K562 (cell line): ENCODE data around the gene ICAM2. TPM values are rescaled to one million over a fixed set of nuclear protein-coding genes. Genes with fewer than 3 reads are reported as not detected.

ENCODE experiments used
- BDP1 ChIP-seq: IDR thresholded peaks from 3 replicates; pipeline ENCODE4 v1.6.1; 2011; ENCODE audit not compliant: insufficient read length, insufficient read depth
- BRD4 ChIP-seq: fragments of 200-600 bp; sonication (generic); IDR thresholded peaks from 2 replicates; pipeline ENCODE4 v1.6.1; 2017; ENCODE audit warnings: inconsistent platforms
- ELF4 ChIP-seq: fragments of 450-650 bp; formaldehyde crosslinking; IDR thresholded peaks from 2 replicates; pipeline ENCODE4 v1.4.0; 2022; ENCODE audit warnings: missing genetic modification characterization
- GABPB2 ChIP-seq: fragments of 250-450 bp; sonication (Bioruptor Pico); conservative IDR thresholded peaks from 2 replicates; pipeline ENCODE4 v1.5.1; 2021; ENCODE audit warnings: mild to moderate bottlenecking
- HDAC3 ChIP-seq: fragments of 450-650 bp; IDR thresholded peaks from 2 replicates; pipeline ENCODE4 v1.6.1; 2018; ENCODE audit warnings: borderline replicate concordance, mild to moderate bottlenecking, moderate library complexity; ENCODE audit not compliant: partially characterized antibody
- MAFG ChIP-seq: fragments of 450-650 bp; conservative IDR thresholded peaks from 2 replicates; pipeline ENCODE4 v1.6.1; 2016; ENCODE audit warnings: missing genetic modification characterization, missing compliant biosample characterization
- MCM7 ChIP-seq, 2 experiments: fragments of 450-650 bp; IDR thresholded peaks; 2 replicates each; pipeline ENCODE4 v1.6.1; 2016 to 2018
- RBFOX2 ChIP-seq: fragments of 200-400 bp; formaldehyde crosslinking; IDR thresholded peaks from 2 replicates; pipeline ENCODE4 v1.6.1; 2017; ENCODE audit warnings: low read depth, mild to moderate bottlenecking, low read length, moderate library complexity
- SMAD3 ChIP-seq: fragments of 450-650 bp; formaldehyde crosslinking; conservative IDR thresholded peaks from 2 replicates; pipeline ENCODE4 v1.4.0; 2020; ENCODE audit warnings: mild to moderate bottlenecking
- STAT5A ChIP-seq: IDR thresholded peaks from 2 replicates; pipeline ENCODE4 v1.6.1; 2012; ENCODE audit warnings: low read length, inconsistent platforms, borderline replicate concordance
- TCF7L2 ChIP-seq: fragments of 150-350 bp; IDR thresholded peaks from 2 replicates; pipeline ENCODE4 v1.6.1; 2016; ENCODE audit warnings: low read depth, mild to moderate bottlenecking, low read length, moderate library complexity
- ZFPM2 ChIP-seq: fragments of 250-450 bp; sonication (Bioruptor Pico); IDR thresholded peaks from 2 replicates; pipeline ENCODE4 v1.5.1; 2022; ENCODE audit warnings: mild to moderate bottlenecking
- polyA plus RNA-seq, 8 experiments: library from polyadenylated mRNA; depleted of rRNA in 4 of 8; stranded (reverse) in 5 of 8; unstranded in 3 of 8; fragments of >200 nt; fragmentation: Nextera tagmentation in 2 of 8; fragmentation: Illumina TruSeq in 1 of 8; extraction: Ambion mirVana in 2 of 8; extraction: Trizol in 1 of 8; gene quantifications; 2 replicates each; pipeline versions ENCODE4 v1.2.1 to v1.2.3, GENCODE V29; 2011 to 2014; ENCODE audit warnings: inconsistent platforms in 1 of 8, missing spikeins in 1 of 8
- total RNA-seq, 7 experiments: library from RNA; depleted of rRNA in 6 of 7; stranded (reverse); fragments of >200 nt in 6 of 7; fragmentation: Illumina TruSeq in 2 of 7; extraction: Trizol in 2 of 7; gene quantifications; 2 replicates each; pipeline versions ENCODE4 v1.2.1 to v1.2.3, GENCODE V29; 2011 to 2021; ENCODE audit warnings: low replicate concordance in 1 of 7
- TF ChIP-seq, protein P1 (sequence below), 2 experiments: fragments of 150-350 bp in 1 of 2; IDR thresholded peaks; 2 replicates each; pipeline ENCODE4 v1.6.1; 2012 to 2016; ENCODE audit warnings: low read depth in 2 of 2, low read length in 2 of 2, mild to moderate bottlenecking in 1 of 2, moderate library complexity in 1 of 2
- TF ChIP-seq, protein P2 (sequence below): fragments of 250-450 bp; sonication (Bioruptor Pico); IDR thresholded peaks from 2 replicates; pipeline ENCODE4 v1.5.0; 2020; ENCODE audit warnings: mild to moderate bottlenecking, borderline replicate concordance
- TF ChIP-seq, protein P3 (sequence below): IDR thresholded peaks from 2 replicates; pipeline ENCODE4 v1.6.1; 2016; ENCODE audit warnings: missing genetic modification characterization, missing compliant biosample characterization
- TF ChIP-seq, protein P4 (sequence below): IDR thresholded peaks from 2 replicates; pipeline ENCODE4 v1.6.1; 2011; ENCODE audit warnings: borderline replicate concordance, low read depth, mild to moderate bottlenecking, moderate library complexity, low read length; ENCODE audit not compliant: insufficient read depth, poor library complexity, severe bottlenecking
- TF ChIP-seq, protein P5 (sequence below): sonication (generic); formaldehyde crosslinking; IDR thresholded peaks from 2 replicates; pipeline ENCODE4 v1.8.0; 2022; ENCODE audit warnings: mild to moderate bottlenecking, low read depth, missing genetic modification reagents

The ICAM2 gene
- total and polyA plus RNA-seq, 9 of the 15 experiments (the other 6 are each of a cell fraction or from before 2014, with no cell fraction given) = 37.9 to 89.4 (median 60.6) TPM

DNA sequence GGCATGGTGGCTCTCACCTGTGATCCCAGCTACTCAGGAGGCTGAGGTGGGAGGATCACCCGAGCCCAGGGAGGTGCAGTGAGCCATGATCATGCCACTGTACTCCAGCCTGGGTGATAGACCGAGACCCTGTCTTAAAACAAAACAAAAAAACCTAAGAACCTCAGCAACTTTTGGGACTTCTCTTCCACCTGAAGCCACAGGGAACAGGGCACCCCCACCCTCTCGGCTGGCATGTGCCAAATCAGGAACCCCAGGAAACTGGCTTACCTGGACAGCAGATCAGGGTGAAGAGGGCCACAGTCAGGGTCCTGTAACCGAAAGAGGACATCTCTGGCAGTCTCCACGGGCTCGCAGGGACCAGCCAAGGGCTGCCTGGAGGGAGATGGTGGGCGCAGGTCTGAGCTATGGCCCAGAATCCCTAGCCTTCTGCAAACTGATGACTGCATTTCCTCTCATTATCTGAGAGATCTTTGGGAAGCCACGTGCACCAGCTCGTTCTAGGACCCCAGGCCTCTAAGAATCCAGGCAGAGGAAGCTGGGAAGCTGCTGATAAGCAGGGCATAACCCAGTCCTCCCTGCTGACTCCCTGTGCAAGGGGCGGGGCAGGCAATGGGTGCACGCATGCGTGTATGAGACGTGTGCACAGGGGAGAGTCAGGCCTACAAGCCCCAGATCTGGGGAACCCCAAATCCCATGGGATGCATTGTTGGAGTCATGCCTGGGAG, 13.9 kb downstream of the ICAM2 start (continued):
- TF ChIP-seq, protein P1, sequence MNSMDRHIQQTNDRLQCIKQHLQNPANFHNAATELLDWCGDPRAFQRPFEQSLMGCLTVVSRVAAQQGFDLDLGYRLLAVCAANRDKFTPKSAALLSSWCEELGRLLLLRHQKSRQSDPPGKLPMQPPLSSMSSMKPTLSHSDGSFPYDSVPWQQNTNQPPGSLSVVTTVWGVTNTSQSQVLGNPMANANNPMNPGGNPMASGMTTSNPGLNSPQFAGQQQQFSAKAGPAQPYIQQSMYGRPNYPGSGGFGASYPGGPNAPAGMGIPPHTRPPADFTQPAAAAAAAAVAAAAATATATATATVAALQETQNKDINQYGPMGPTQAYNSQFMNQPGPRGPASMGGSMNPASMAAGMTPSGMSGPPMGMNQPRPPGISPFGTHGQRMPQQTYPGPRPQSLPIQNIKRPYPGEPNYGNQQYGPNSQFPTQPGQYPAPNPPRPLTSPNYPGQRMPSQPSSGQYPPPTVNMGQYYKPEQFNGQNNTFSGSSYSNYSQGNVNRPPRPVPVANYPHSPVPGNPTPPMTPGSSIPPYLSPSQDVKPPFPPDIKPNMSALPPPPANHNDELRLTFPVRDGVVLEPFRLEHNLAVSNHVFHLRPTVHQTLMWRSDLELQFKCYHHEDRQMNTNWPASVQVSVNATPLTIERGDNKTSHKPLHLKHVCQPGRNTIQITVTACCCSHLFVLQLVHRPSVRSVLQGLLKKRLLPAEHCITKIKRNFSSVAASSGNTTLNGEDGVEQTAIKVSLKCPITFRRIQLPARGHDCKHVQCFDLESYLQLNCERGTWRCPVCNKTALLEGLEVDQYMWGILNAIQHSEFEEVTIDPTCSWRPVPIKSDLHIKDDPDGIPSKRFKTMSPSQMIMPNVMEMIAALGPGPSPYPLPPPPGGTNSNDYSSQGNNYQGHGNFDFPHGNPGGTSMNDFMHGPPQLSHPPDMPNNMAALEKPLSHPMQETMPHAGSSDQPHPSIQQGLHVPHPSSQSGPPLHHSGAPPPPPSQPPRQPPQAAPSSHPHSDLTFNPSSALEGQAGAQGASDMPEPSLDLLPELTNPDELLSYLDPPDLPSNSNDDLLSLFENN (IDR thresholded peaks at IDR 0.05; ENCODE audit: low read depth in 2 of 2, low read length in 2 of 2) = peak in 1 of 2 experiments; percentile 63; a peak in 1 of 4 replicates
- TF ChIP-seq, protein P2, sequence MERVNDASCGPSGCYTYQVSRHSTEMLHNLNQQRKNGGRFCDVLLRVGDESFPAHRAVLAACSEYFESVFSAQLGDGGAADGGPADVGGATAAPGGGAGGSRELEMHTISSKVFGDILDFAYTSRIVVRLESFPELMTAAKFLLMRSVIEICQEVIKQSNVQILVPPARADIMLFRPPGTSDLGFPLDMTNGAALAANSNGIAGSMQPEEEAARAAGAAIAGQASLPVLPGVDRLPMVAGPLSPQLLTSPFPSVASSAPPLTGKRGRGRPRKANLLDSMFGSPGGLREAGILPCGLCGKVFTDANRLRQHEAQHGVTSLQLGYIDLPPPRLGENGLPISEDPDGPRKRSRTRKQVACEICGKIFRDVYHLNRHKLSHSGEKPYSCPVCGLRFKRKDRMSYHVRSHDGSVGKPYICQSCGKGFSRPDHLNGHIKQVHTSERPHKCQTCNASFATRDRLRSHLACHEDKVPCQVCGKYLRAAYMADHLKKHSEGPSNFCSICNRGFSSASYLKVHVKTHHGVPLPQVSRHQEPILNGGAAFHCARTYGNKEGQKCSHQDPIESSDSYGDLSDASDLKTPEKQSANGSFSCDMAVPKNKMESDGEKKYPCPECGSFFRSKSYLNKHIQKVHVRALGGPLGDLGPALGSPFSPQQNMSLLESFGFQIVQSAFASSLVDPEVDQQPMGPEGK (CRISPR knock-in tag) = no peak
- TF ChIP-seq MAFG (tag) = 0 out of 2 replicates have a peak, but pooled peaks have one; percentile 20
- no peak for TF ChIP-seq ZFPM2 (CRISPR knock-in tag)
- no peak for TF ChIP-seq TCF7L2
- TF ChIP-seq RBFOX2 = peak; percentile 76
- TF ChIP-seq, protein P3, sequence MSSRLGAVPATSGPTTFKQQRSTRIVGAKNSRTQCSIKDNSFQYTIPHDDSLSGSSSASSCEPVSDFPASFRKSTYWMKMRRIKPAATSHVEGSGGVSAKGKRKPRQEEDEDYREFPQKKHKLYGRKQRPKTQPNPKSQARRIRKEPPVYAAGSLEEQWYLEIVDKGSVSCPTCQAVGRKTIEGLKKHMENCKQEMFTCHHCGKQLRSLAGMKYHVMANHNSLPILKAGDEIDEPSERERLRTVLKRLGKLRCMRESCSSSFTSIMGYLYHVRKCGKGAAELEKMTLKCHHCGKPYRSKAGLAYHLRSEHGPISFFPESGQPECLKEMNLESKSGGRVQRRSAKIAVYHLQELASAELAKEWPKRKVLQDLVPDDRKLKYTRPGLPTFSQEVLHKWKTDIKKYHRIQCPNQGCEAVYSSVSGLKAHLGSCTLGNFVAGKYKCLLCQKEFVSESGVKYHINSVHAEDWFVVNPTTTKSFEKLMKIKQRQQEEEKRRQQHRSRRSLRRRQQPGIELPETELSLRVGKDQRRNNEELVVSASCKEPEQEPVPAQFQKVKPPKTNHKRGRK (tag) = no peak
- TF ChIP-seq BDP1 = no peak
- no peak for TF ChIP-seq MCM7 (IDR thresholded peaks at IDR 0.05)
- no peak for TF ChIP-seq BRD4
- TF ChIP-seq SMAD3 (CRISPR knock-in tag) = no peak
- TF ChIP-seq ELF4 (CRISPR knock-in tag) = no peak
- TF ChIP-seq HDAC3 = peak; percentile 47
- TF ChIP-seq GABPB2 = no peak
- TF ChIP-seq STAT5A = peak; percentile 56; the same call in 1 of the 2 replicates
- TF ChIP-seq, protein P4, sequence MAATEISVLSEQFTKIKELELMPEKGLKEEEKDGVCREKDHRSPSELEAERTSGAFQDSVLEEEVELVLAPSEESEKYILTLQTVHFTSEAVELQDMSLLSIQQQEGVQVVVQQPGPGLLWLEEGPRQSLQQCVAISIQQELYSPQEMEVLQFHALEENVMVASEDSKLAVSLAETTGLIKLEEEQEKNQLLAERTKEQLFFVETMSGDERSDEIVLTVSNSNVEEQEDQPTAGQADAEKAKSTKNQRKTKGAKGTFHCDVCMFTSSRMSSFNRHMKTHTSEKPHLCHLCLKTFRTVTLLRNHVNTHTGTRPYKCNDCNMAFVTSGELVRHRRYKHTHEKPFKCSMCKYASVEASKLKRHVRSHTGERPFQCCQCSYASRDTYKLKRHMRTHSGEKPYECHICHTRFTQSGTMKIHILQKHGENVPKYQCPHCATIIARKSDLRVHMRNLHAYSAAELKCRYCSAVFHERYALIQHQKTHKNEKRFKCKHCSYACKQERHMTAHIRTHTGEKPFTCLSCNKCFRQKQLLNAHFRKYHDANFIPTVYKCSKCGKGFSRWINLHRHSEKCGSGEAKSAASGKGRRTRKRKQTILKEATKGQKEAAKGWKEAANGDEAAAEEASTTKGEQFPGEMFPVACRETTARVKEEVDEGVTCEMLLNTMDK = no peak
- TF ChIP-seq, protein P5, sequence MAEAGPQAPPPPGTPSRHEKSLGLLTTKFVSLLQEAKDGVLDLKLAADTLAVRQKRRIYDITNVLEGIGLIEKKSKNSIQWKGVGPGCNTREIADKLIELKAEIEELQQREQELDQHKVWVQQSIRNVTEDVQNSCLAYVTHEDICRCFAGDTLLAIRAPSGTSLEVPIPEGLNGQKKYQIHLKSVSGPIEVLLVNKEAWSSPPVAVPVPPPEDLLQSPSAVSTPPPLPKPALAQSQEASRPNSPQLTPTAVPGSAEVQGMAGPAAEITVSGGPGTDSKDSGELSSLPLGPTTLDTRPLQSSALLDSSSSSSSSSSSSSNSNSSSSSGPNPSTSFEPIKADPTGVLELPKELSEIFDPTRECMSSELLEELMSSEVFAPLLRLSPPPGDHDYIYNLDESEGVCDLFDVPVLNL = no peak
